Middle frontal gyrus (tissue), 1 donor: ENCODE results near the gene KRT9.
"Not testable (repeated sequence)": the region's sequence is repeated elsewhere in the genome, so short reads cannot be mapped to it uniquely, and the experiment has no call there.

Experiments used
- DNase-seq: peaks from one replicate; pipeline ENCODE4 v3.0.0-alpha.2; 2015; ENCODE audit warnings: low spot score; ENCODE audit errors: extremely low spot score

KRT9 gene, protein sequence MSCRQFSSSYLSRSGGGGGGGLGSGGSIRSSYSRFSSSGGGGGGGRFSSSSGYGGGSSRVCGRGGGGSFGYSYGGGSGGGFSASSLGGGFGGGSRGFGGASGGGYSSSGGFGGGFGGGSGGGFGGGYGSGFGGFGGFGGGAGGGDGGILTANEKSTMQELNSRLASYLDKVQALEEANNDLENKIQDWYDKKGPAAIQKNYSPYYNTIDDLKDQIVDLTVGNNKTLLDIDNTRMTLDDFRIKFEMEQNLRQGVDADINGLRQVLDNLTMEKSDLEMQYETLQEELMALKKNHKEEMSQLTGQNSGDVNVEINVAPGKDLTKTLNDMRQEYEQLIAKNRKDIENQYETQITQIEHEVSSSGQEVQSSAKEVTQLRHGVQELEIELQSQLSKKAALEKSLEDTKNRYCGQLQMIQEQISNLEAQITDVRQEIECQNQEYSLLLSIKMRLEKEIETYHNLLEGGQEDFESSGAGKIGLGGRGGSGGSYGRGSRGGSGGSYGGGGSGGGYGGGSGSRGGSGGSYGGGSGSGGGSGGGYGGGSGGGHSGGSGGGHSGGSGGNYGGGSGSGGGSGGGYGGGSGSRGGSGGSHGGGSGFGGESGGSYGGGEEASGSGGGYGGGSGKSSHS

DNA sequence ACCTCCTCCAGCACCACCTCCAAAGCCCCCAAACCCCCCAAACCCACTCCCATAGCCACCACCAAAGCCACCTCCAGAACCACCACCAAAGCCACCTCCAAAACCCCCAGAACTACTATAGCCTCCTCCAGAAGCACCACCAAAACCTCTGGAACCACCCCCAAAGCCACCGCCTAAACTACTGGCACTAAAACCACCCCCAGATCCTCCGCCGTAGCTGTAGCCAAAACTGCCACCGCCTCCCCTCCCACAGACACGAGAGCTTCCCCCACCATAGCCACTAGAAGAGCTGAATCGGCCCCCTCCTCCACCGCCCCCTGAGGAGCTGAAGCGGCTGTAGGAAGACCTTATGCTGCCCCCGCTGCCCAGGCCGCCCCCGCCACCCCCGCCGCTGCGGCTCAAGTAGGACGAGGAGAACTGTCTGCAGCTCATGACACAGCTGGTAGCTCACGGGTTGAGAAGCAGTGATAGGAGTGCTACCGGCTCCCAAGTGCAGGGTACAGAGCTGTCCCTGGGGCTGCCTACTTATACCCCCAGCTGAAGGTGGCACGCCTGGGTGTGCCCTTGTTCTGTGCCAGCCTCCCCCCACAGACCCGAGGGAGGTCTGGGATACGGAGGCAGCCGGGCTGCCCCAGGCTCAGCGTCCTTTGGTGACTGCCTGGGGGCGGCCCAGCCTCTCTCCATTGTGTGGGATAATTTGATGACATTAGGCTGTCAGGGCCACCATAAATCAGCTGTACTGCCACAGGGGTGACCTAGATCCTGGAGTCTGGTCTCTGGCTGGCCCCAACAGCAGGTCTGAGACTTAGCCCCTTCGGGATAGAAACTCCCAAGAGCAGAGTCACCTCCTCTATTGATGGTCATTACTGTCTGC, at the start of gene KRT9:
Gene KRT9, minus strand, starts transcription at position 499 of the 874 bp plus-strand sequence. Its CDS starts 67 bp downstream, at position 432.
- no peak for DNase-seq

DNA sequence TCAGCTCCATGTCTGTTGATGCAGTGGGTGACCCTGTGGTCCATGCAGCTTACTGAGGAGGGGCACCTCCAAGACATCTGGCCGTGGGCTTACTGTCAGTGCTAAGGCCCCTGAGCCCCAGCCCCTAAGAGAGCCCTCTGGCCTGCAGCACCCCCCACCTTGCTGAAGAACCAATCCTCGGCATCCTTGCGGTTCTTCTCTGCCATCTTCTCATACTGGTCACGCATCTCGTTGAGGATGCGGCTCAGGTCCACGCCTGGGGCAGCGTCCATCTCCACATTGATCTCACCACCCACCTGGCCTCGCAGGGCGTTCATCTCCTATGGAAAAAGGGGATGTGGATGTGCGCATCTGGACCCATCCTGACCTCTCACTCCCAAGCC, 49.6 kb upstream of the KRT9 start:
- not testable (repeated sequence) for DNase-seq

DNA sequence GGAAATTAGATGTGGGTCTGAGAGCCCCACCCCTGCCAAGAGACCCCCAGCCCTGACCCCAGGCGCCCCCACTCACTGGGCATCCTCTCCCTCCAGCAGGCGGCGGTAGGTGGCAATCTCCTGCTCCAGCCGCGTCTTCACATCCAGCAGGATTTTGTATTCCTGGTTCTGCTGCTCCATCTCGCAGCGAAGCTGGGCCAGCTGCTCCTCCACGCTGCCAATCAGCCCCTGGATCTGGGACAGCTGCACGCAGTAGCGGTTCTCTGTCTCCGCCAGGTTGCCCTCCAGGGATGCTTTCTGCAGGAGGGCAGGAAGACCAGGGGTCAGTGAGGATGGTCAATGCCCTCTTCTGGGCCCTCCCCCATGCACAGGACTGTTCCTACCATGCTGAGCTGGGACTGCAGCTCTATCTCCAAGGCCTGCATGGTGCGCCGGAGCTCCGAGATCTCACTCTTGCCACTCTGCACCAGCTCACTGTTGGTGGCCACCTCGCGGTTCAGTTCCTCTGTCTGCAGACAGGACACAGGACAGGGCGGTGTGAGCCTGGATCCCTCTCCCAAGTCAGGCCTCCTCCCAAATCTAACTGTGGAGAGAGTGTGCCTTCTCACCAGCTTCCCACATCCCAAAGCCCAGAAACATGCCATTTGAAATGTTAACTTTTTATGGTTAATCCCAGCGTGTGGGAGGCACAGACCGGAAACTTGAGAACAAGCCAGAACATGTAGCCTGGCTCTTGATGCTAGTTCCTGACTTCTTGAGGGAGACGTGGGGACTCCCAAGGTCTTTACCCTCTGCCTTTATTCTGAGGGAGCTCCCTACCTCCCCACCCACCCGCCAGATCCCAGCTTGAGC, 49.0 kb upstream of the KRT9 start:
- no peak for DNase-seq

DNA sequence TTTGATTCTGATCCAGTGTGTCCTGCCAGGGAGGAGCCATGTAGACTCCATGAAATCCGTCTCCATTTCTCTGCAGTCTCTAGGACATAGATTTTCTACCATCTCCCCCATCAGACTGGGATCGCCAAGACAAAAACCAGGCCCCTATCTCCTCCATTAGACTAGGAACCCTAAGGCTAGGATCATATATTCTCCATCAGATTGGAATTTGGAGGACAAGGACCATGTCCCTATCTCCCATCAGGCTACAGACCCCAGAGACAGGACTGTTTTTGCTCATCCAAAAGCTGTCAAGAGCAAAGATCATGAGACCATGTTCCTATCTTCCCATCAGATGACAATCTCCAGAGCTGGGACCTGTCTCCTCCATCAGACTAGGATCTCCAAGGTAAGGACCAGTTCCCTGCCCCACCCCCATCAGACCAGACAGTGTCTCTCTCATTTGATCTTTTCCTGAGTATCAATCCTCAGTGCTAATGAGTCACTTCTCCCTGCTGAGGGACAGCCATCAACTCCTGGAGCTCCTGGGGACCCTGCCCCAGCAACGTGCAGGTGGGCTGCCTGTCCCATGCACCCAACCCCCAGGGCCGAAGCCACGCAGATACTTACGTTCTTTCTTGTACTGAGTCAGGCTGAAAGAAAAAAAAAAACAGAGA, 48.2 kb upstream of the KRT9 start:
- not testable (repeated sequence) for DNase-seq

DNA sequence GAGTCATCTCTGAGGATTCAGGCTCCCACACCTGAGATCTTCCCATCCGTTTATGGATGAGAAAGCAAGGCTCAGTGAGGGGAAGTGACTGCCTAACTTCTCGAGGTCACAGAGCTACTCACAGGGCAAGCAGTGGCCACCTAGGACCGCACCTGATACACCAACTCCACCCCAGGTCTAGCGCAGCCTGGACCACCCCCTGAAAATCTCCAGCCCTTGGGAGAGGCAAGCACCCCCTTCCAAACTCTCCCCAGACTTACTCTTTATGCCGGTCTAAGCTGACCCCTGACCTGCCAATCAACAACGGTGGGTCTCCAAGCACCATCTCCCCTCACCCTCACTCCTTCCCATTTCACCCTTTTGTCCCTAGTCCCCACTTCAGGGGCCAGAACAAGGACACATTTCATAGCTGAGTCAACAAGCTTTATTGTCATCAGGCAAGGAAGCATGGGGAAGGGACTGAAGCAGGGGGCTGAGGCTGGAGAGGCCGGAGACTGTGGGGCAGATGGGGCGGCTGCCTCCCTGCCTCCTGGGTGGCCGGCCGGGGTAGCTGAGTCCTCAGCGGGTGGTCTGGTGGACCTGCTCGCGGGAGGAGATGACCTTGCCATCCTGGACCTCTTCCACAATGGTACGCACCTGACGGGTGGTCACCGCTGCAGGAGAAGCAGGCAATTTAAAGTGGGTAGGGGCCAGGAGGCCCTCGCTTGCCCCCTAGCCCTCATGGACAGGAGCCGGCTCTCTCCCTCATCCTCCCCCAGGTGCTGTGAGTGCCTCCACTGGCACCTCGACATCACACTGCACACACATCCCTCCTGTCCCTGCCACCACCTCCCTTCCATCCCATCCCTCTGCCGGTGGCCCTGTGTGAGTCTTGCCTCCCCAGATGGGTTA, 47.4 kb upstream of the KRT9 start:
- DNase-seq, result no peak

DNA sequence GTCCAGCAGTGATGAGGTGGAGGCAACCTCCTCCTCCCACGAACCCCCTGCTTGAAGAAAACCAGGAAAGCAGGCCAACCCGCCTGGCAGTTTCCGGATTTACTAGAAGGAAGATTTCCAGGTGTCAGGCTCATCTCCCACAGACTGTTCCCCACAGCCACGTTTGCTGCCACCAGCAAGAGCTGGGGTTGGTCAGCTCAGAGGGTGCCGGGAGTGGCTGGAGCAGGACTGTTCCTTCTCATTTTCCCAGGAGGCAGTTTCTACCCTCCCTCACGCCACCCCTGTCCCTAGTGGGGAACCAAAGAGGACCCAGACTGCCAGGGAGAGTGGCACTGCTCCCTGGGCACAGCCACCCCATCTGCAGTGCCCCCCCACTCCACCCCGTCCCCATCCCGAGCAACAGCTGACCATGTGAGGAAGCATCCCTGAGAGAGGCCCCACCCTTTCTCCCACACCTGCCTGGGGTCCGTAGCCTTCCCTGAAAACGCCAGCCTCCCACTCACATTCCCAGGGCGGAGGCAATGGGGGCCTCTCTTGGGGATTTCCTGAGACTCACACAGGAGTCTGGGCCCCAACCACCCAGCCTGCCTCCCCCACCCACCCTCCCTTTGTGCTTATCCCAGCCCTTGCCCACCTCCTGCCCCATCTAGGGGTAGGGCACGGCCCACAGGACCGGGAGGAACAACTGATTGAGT, 46.6 kb upstream of the KRT9 start:
- no peak for DNase-seq

DNA sequence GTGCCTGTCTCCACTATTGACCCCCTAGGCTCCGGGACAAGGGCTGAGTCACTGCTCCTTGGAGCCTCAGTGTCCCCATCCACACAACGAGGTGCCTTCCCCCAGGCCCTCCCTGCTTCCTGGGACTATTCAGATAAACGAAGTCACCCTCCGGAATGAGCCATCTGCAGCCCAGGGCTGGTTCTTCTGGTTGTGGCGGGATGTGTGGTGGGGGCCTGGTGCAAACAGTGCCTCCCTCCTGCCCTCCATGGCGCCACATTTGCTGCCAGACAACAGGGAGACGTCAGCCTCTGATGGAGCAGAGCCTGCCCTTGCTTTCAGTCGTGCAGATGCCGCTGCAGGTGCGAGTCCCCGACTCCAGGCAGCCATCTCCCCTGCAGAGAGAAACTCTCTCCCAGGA, 45.8 kb upstream of the KRT9 start:
- DNase-seq, result no peak

DNA sequence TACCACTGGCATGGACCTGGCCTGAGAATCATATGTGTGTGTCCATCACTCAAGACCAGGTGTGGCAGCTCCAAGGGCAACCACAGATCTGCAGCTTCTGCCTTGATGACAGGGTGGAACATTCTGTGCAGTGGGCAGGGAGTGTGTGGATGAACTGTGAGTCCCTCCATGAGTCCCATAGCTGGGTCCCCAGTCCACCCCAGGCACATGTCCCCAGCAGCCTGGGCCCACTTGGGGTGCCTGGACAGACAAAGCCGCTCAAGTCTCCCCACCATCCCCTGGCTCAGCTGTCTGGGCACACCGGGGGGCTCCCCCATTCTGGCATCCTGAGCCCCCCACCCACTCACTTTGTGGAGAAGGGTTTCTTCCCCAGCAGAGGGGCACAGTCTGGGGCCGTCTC, 45.3 kb upstream of the KRT9 start:
- DNase-seq, result no peak

DNA sequence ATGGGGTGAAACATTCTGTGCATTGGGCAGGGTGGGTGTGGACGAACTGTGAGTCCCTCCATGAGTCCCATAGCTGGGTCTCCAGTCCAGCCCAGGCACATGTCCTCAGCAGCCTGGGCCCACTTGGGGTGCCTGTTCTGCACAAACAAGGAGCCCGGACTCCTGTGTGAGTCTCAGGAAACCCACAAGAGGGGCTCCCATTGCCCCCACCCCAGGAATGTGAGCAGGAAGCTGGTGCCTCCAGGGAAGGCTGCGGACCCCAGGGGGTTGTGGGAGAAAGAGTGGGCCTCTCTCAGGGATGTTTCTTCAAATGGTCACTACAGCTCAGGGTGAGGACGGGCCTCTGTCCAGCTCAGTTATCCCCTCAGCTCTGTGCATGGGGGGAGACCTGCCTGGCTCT, 44.6 kb upstream of the KRT9 start:
- not testable (repeated sequence) for DNase-seq

DNA sequence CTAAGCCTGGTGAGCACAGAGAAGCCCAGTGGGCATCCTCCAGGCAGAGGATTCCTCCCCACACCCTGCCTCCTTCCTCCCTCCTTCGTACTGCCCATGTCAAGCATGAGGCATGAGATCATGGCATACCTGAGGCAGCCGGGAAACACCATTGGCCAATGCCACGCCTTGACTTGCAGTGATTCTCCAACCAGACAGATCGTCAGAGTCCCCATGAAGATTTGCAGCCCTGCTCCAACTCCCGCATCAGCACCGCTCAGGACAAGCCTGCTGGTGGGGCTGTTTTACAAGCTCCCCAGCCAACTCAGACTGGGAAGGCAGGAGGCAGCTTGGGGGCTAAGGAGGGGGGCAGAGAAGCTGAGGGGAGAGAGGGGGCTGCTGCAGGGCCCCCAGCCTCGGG, 43.6 kb upstream of the KRT9 start:
- no peak for DNase-seq

DNA sequence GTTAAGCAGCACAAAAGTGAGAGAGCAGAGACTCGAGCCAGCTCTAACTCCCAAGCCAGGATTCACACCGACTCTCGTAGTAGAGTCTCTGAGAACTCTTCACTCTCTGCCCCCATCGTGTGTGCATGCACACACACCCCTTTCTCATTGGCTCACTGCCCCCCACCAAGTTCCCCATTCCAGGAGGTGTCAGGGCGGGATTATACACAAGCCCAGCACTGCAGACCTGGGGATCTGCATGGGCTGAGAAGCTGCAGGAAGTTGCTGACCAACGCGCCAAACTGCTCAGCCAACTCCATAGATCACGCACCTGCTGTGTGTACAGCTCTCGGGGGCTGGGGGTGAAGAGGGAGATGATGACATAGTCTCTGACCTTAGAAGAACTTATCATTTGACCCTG, 42.9 kb upstream of the KRT9 start:
- not testable (repeated sequence) for DNase-seq

DNA sequence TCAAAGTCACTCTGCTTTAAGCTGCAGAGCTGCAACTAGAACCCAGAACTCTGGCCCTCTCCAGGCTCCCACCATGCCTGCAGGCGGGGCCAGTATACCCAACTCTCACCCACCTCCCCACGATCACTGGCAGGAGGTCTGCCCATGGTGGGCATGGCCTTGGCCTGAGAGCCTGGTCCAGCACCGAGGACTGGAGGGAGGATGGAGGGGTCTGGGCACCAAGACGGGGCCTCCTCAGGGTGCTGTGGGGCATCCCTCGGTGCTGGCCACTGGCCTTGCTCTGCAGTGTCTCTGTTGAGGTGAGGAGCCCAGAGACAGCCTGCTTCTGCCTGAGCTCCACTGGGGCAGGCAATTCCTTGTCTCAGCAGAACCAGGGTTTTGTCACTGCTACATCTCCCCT, 42.2 kb upstream of the KRT9 start:
- DNase-seq, result no peak

DNA sequence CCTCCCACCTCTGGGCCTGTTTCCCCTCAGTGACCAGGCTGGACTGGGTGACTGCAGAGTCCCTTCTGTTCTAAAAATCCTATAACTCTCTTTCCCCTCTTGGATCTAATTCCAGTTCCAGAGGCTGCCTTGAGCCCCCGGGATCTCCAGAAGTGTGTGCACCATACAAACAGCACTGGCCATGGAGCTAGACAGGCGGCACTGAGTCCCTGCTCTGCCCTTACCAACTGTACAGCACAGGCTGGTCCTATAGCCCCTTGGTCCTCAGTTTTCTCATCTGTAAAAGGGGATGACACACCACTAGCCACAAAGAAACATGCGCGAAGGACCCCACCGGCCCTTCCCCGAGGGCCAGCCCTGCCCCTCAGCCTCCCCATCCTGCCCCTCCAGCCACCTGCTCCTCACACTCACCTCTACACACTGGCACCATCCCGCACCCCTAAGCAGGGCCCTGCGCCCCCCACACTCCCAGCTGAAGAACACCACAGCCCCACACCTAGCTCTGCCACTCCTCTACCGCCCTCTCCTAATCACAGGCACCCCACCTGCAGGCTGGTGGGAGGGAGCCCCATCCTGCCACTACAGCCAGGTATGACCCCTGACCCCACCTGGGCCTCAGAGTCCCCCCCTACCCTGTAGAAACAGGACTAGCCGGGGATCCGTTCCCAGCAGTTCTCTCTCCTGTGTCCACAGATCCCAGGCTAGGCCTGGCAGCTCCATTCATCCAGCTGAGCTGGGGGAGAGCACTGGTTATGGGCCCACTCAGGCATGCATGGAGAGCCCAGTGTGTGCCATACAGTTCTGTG, 41.6 kb upstream of the KRT9 start:
- no peak for DNase-seq

DNA sequence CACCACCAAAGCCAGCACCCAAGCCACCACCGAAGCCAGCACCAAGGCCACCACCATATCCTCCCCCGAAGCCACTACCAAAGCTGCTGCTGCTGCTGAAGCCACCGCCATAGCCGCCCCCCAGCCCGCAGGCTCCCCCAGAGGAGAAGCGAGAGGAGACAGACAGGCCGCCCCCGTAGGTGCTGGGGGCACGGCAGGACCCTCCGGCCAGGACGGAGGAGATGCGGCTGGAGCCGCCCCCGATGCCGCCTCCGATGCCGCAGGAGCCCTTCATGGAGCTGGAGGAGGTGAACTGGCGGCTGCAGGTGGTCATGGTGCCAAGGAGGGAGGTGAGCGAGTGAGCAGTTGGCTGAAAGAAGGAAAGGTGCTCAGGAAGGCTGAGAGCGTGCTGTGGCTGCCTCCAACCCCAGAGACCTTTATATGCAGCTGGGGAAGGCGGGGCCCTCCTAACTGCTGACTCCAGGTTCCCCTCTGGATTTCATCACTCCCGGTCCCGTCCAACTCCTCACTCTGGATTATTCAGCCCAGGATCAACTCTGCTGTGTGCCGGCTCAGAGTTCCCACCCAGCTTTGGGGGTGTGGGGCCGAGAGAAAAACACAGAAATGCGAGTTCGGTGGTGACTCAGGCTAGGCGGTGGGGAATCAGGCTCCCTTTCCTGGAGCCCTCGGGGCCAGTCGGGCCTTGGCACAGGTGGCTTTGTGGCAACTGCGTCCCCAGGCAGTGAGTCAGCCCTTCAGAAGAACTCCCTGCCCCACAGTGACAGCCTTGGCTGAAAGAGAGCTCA, 40.7 kb upstream of the KRT9 start, which contains the start of gene KRT16:
Gene KRT16, minus strand, starts transcription at position 392 of the 785 bp plus-strand sequence. Its CDS starts 79 bp downstream, at position 313.
- DNase-seq, result not testable (repeated sequence)

DNA sequence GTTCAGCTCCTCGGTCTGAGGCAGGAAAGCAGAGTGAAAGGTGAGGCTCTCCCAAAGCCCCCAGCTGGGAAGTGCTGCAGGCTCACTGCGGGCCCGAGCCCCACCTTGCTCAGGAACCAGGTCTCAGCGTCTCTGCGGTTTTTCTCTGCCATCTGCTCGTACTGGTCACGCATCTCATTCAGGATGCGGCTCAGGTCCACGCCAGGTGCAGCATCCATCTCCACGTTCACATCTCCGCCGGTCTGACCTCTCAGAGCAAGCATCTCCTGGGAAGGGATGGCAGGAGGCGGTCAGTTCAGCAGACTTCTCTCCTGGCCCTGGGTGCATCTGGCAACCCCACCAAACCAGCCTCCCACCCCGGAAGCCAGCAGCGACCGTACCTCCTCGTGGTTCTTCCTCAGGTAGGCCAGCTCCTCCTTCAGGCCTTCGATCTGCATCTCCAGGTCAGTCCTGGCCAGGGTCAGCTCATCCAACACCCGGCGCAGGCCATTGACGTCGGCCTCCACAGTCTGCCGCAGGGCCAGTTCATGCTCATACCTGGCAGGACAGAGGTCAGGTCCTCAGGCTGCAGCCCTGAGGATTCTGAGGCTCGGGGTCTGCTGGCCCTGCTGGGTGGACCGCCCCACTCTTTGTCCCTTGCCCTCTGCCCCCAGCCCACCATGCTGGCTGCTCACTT, 39.2 kb upstream of the KRT9 start:
- no peak for DNase-seq

DNA sequence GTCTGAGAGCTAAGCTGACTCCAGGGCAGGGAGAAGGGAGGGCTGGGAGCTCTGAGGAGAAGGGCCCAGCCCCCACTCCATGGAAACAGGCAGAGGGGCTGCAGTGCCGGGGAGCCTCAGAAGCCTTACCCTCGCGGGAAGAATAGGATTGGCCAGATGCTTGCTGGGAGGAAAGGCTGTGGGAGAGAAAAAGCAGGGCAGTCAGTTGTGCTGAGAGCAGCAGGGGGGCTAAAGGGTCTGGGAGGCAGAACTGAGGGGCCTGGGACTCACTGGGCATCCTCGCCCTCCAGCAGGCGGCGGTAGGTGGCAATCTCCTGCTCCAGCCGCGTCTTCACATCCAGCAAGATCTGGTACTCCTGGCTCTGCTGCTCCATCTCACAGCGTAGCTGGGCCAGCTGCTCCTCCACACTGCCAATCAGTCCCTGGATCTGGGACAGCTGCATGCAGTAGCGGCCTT, 38.2 kb upstream of the KRT9 start:
- DNase-seq, result not testable (repeated sequence)
